ENCODE measurements around the gene IGLL5.

Gene IGLL5

DNA sequence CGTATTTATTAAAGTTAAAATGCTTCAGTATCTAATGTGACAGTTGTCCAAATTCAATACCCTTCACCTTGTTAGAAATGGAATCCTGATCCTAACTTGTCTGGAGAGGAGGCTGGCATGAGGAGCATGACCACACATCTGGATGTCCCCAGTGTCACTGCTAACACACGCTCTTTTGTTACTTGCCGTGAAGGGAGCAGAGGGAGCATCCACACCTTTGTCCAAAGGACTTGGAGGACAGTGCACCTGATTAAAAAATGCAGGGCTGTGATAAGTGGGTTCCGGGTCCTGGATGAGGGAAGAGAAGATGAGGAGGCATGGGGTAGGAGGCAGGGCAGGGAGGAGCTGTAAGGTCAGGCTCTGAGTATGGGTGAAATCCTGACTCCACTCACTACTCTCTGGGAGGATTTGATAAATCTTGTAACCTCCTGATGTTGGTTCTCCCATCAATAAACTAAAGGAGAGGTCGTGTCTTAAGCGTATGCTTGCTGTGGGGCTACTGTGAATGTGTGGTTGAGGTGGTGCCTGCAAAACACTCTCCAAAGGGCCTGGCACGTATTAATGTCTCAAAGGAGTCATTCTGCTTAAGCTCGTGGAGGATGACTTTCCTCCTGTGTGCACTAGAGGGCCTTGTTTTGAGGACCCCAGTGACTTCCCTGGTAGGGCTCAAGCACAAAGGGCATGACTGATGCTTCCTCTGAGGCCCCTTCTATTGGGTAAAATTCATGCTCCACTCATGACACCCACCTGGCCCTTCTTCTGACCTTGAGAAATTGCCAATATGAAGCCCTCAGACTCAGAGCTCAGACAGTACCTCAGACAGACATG lies 16.8 kb upstream of the IGLL5 start:
- DNase-seq (no peak), ATAC-seq (replicated peaks) (peak; percentile 68)
- no peak overlapping the region for H3K4me3 Mint-ChIP-seq
- peaks cover 23 to 31% of the 10 kb centered on the region in 2 donors for H3K4me1 Mint-ChIP-seq (ENCODE audit: low read depth in 2 of 2)
- H3K27me3 Mint-ChIP-seq = no peaks in the 10 kb centered on the region
- H3K27ac Mint-ChIP-seq = peak overlapping the region in 1 of 2 donors; percentile 79
- no peaks in the 10 kb centered on the region for H3K36me3 Mint-ChIP-seq (ENCODE audit: insufficient read depth)
- no peaks in the 10 kb centered on the region for H3K9me3 Mint-ChIP-seq

- DNase-seq (no peak), ATAC-seq (replicated peaks) (no peak)
- Mint-ChIP-seq H3K4me1 (ENCODE audit: low read depth in 2 of 2) (peaks cover 16 to 28% of the 10 kb centered on the region in 2 donors), H3K27me3 (no peaks in the 10 kb centered on the region), H3K9me3 (no peaks in the 10 kb centered on the region), H3K36me3 (ENCODE audit: insufficient read depth) (no peaks in the 10 kb centered on the region), H3K27ac (no peak overlapping the region), H3K4me3 (no peak overlapping the region)
These were observed 15.9 kb upstream of the IGLL5 start for GRCh38 chr22:22871536-22872278.

- DNase-seq (peak in 1 of 3 experiments; percentile 0), ATAC-seq (replicated peaks) (no peak)
- Mint-ChIP-seq H3K27ac (no peak overlapping the region), H3K9me3 (no peaks in the 10 kb centered on the region), H3K27me3 (no peaks in the 10 kb centered on the region), H3K4me1 (ENCODE audit: low read depth in 2 of 2) (peaks cover 15 to 24% of the 10 kb centered on the region in 2 donors), H3K4me3 (no peak overlapping the region), H3K36me3 (ENCODE audit: insufficient read depth) (peaks cover 4% of the 10 kb centered on the region)
These were observed 14.6 kb upstream of the IGLL5 start for GRCh38 chr22:22872722-22873708.

- peak; percentile 61 for ATAC-seq (replicated peaks)
- Mint-ChIP-seq H3K4me3 (no peak overlapping the region), H3K27me3 (no peaks in the 10 kb centered on the region), H3K9me3 (no peaks in the 10 kb centered on the region), H3K36me3 (ENCODE audit: insufficient read depth) (peaks cover 7% of the 10 kb centered on the region), H3K27ac (peak overlapping the region in 1 of 2 donors; percentile 64), H3K4me1 (ENCODE audit: low read depth in 2 of 2) (peaks cover 6 to 10% of the 10 kb centered on the region in 2 donors)
- DNase-seq = peak; percentile 72 to 77 (median 75)
These were observed 9.9 kb upstream of the IGLL5 start for GRCh38 chr22:22877523-22878210.

GRCh38 chr22:22878211-22878570 lies 9.4 kb upstream of the IGLL5 start:
- no peaks in the 10 kb centered on the region for H3K27me3 Mint-ChIP-seq
- DNase-seq (no peak), ATAC-seq (replicated peaks) (no peak)
- H3K9me3 Mint-ChIP-seq = no peaks in the 10 kb centered on the region
- H3K4me3 Mint-ChIP-seq = no peak overlapping the region
- H3K36me3 Mint-ChIP-seq (ENCODE audit: insufficient read depth) = peaks cover 7% of the 10 kb centered on the region
- H3K27ac Mint-ChIP-seq = no peak overlapping the region
- peaks cover 6 to 12% of the 10 kb centered on the region in 2 donors for H3K4me1 Mint-ChIP-seq (ENCODE audit: low read depth in 2 of 2)

DNA sequence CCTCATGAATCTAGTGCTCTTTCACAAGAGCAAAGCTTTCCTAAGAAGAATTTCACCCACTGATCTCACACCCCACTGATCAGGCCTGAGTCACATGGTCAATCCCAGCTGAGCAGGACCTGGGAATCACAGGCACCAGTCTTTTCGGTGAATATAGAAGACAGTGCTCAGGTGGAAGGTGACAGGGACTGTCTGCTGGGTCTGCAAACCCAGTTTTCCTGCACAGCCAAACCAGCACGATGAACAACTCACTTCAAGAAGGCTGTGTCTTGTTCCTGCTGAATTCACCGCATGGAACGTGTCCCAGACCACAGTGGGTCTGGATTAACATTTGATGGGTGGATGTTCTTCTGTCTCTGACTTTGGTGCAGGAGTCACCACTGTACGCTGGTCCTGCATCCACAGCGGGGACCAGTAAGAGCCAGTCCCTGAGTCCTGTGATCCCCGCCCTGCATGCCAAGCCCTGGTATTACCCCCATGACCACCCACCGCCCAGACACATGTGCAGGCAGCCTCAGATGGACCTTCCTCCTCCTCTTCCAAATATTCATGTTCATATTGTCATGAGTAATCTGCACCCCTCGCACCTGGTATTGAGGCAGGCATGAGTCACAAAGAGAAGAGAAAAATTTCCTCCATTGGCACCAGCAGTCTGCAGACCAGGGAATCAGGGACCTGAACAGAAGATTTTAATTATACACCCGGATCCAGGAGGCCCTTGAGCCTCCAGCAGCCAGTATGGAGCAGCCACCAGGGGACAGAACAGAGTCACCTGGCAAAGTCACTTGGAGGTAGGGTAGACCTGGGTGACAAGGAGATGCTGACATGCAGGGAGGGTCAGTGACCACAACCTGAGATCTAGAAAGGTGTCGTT lies 8.6 kb upstream of the IGLL5 start:
- no peak for DNase-seq
- Mint-ChIP-seq H3K27me3 (no peaks in the 10 kb centered on the region), H3K4me3 (no peak overlapping the region), H3K9me3 (no peaks in the 10 kb centered on the region), H3K27ac (peak overlapping the region; percentile 3 to 6), H3K4me1 (ENCODE audit: low read depth in 2 of 2) (peaks cover 11 to 21% of the 10 kb centered on the region in 2 donors), H3K36me3 (ENCODE audit: insufficient read depth) (peaks cover 11% of the 10 kb centered on the region)
- no peak for ATAC-seq (replicated peaks)

- Mint-ChIP-seq H3K4me1 (ENCODE audit: low read depth in 2 of 2) (peaks cover 14 to 22% of the 10 kb centered on the region in 2 donors), H3K27ac (peak overlapping the region; percentile 3 to 6), H3K27me3 (no peaks in the 10 kb centered on the region), H3K9me3 (no peaks in the 10 kb centered on the region), H3K4me3 (no peak overlapping the region), H3K36me3 (ENCODE audit: insufficient read depth) (peaks cover 11% of the 10 kb centered on the region)
- DNase-seq = no peak
- ATAC-seq (replicated peaks) = no peak
These were observed 7.9 kb upstream of the IGLL5 start for GRCh38 chr22:22879675-22880155.

DNA sequence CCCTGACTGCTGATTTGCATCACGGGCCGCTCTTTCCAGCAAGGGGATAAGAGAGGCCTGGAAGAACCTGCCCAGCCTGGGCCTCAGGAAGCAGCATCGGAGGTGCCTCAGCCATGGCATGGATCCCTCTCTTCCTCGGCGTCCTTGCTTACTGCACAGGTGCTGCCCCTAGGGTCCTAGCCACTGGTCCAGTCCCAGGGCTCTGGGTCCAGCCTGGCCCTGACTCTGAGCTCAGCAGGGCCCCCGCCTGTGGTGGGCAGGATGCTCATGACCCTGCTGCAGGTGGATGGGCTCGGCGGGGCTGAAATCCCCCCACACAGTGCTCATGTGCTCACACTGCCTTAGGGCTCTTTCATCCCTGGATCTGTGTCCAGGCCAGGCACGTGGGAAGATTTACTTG lies 7.0 kb upstream of the IGLL5 start:
- H3K36me3 Mint-ChIP-seq (ENCODE audit: insufficient read depth) = peaks cover 11% of the 10 kb centered on the region
- H3K4me1 Mint-ChIP-seq (ENCODE audit: low read depth in 2 of 2) = peaks cover 14 to 22% of the 10 kb centered on the region in 2 donors
- ATAC-seq (replicated peaks) (no peak), DNase-seq (no peak)
- H3K4me3 Mint-ChIP-seq = no peak overlapping the region
- H3K27me3 Mint-ChIP-seq = no peaks in the 10 kb centered on the region
- no peaks in the 10 kb centered on the region for H3K9me3 Mint-ChIP-seq
- no peak overlapping the region for H3K27ac Mint-ChIP-seq

- H3K4me1 Mint-ChIP-seq (ENCODE audit: low read depth in 2 of 2) = peaks cover 11 to 18% of the 10 kb centered on the region in 2 donors
- no peak for ATAC-seq (replicated peaks)
- no peaks in the 10 kb centered on the region for H3K9me3 Mint-ChIP-seq
These were observed 6.3 kb upstream of the IGLL5 start for GRCh38 chr22:22881116-22882000.

GRCh38 chr22:22882033-22882717 lies 5.4 kb upstream of the IGLL5 start:
- H3K27ac Mint-ChIP-seq = peak overlapping the region; percentile 35 to 64
- ATAC-seq (replicated peaks) = no peak
- H3K9me3 Mint-ChIP-seq = no peaks in the 10 kb centered on the region
- no peaks in the 10 kb centered on the region for H3K27me3 Mint-ChIP-seq
- no peak overlapping the region for H3K4me3 Mint-ChIP-seq
- H3K36me3 Mint-ChIP-seq (ENCODE audit: insufficient read depth) = peaks cover 11% of the 10 kb centered on the region
- H3K4me1 Mint-ChIP-seq (ENCODE audit: low read depth in 2 of 2) = peaks cover 11 to 17% of the 10 kb centered on the region in 2 donors
- no peak for DNase-seq

More at GRCh38 chr22:22881116-22882000, 6.3 kb upstream of the IGLL5 start:
- H3K27me3 Mint-ChIP-seq = no peaks in the 10 kb centered on the region
- H3K4me3 Mint-ChIP-seq = no peak overlapping the region
- peak overlapping the region; percentile 38 to 70 for H3K27ac Mint-ChIP-seq
- no peak for DNase-seq
- peaks cover 11% of the 10 kb centered on the region for H3K36me3 Mint-ChIP-seq (ENCODE audit: insufficient read depth)
